DND-41 (cell line): ENCODE data around the gene ZNF668.

Experiments
- ATAC-seq: fragments of 200-7000 bp; cut with Tn5 transposase; 3 replicates; pipeline ENCODE4 v1.9.1; 2021; ENCODE audit warnings: low read depth; ENCODE audit not compliant: insufficient read depth
- DNase-seq: peaks from one replicate; pipeline ENCODE4 v3.0.0-alpha.2; 2020
- H2AFZ ChIP-seq: 2 replicates; pipeline ENCODE4 v1.6.0; 2012; ENCODE audit warnings: low read depth, low read length
- H3K27ac ChIP-seq: 2 replicates; pipeline ENCODE4 v1.5.1; 2012; ENCODE audit warnings: low read length, inconsistent platforms
- H3K27me3 ChIP-seq: fragments of 200-600 bp; sonication (generic); 2 replicates; pipeline ENCODE4 v1.6.0; 2012; ENCODE audit warnings: low read length, mild to moderate bottlenecking, inconsistent platforms; ENCODE audit not compliant: insufficient read depth, poor library complexity
- H3K36me3 ChIP-seq: 2 replicates; pipeline ENCODE4 v1.5.1; 2012; ENCODE audit warnings: low read length, inconsistent platforms; ENCODE audit not compliant: insufficient read depth
- H3K4me1 ChIP-seq: 2 replicates; pipeline ENCODE4 v1.5.1; 2012; ENCODE audit warnings: mild to moderate bottlenecking, low read length; ENCODE audit not compliant: insufficient read depth
- H3K4me2 ChIP-seq: 2 replicates; pipeline ENCODE4 v1.6.0; 2012; ENCODE audit warnings: mild to moderate bottlenecking, moderate library complexity, low read length, inconsistent platforms; ENCODE audit not compliant: insufficient read depth
- H3K4me3 ChIP-seq, 2 experiments: fragments of 200-600 bp in 1 of 2; shearing (Covaris generic) in 1 of 2; 2 replicates each; pipeline ENCODE4 v1.5.1; 2012 to 2016; ENCODE audit warnings: inconsistent platforms in 2 of 2, low read length in 2 of 2, mild to moderate bottlenecking in 2 of 2, low read depth in 1 of 2, moderate library complexity in 1 of 2
- H3K79me2 ChIP-seq: 2 replicates; pipeline ENCODE4 v1.6.0; 2012; ENCODE audit warnings: low read length, inconsistent platforms; ENCODE audit not compliant: insufficient read depth
- H3K9ac ChIP-seq: 2 replicates; pipeline ENCODE4 v1.6.0; 2012; ENCODE audit warnings: low read depth, mild to moderate bottlenecking, inconsistent platforms, low read length, moderate library complexity
- H3K9me3 ChIP-seq: 2 replicates; pipeline ENCODE4 v1.5.1; 2012; ENCODE audit warnings: low read length, moderate library complexity, mild to moderate bottlenecking, inconsistent platforms; ENCODE audit not compliant: insufficient read depth, severe bottlenecking
- H4K20me1 ChIP-seq: 2 replicates; pipeline ENCODE4 v1.6.0; 2012; ENCODE audit warnings: low read length; ENCODE audit not compliant: insufficient read depth
- CTCF ChIP-seq: IDR thresholded peaks from 2 replicates; pipeline ENCODE4 v1.5.1; 2012; ENCODE audit warnings: borderline replicate concordance, low read length, moderate library complexity, mild to moderate bottlenecking; ENCODE audit not compliant: poor library complexity, severe bottlenecking; ENCODE audit errors: extremely low read depth
- EZH2 ChIP-seq: IDR thresholded peaks from 3 replicates; pipeline ENCODE4 v1.6.1; 2012; ENCODE audit warnings: borderline replicate concordance, low read depth, mild to moderate bottlenecking, moderate library complexity, low read length, inconsistent platforms; ENCODE audit not compliant: severe bottlenecking

The ZNF668 gene

GRCh38 chr16:31079342-31079944 lies 5.4 kb upstream of the ZNF668 start:
- H3K4me3 ChIP-seq = no peak overlapping the region
- no peaks in the 10 kb centered on the region for H3K27me3 ChIP-seq
- no peak overlapping the region for H3K4me2 ChIP-seq
- no peak overlapping the region for H2AFZ ChIP-seq
- ATAC-seq (no peak), DNase-seq (no peak)
- H3K4me1 ChIP-seq = peaks cover 26% of the 10 kb centered on the region
- H4K20me1 ChIP-seq = peaks cover 72% of the 10 kb centered on the region
- peaks cover 87% of the 10 kb centered on the region for H3K36me3 ChIP-seq
- peaks cover 78% of the 10 kb centered on the region for H3K79me2 ChIP-seq
- H3K9me3 ChIP-seq = no peaks in the 10 kb centered on the region
- H3K27ac ChIP-seq = no peak overlapping the region
- H3K9ac ChIP-seq = no peak overlapping the region
- TF ChIP-seq CTCF (no peak), EZH2 (no peak)

- H3K4me2 ChIP-seq = no peak overlapping the region
- peaks cover 80% of the 10 kb centered on the region for H3K36me3 ChIP-seq
- no peaks in the 10 kb centered on the region for H3K9me3 ChIP-seq
- ATAC-seq (no peak), DNase-seq (no peak)
- H3K4me1 ChIP-seq = peaks cover 26% of the 10 kb centered on the region
- no peaks in the 10 kb centered on the region for H3K27me3 ChIP-seq
- no peak overlapping the region for H3K9ac ChIP-seq
- TF ChIP-seq EZH2 = no peak
- peaks cover 72% of the 10 kb centered on the region for H4K20me1 ChIP-seq
- no peak overlapping the region for H3K4me3 ChIP-seq
- no peak overlapping the region for H3K27ac ChIP-seq
- peaks cover 80% of the 10 kb centered on the region for H3K79me2 ChIP-seq
- no peak overlapping the region for H2AFZ ChIP-seq
Observed at GRCh38 chr16:31078597-31079341, 4.7 kb upstream of the ZNF668 start.

GRCh38 chr16:31077592-31078396 lies 3.8 kb upstream of the ZNF668 start:
- Histone ChIP-seq H3K27ac (no peak overlapping the region), H3K27me3 (no peaks in the 10 kb centered on the region), H3K79me2 (peaks cover 87% of the 10 kb centered on the region), H3K4me1 (peaks cover 26% of the 10 kb centered on the region), H2AFZ (no peak overlapping the region), H3K36me3 (peaks cover 72% of the 10 kb centered on the region), H3K4me2 (no peak overlapping the region), H4K20me1 (peaks cover 72% of the 10 kb centered on the region), H3K9ac (no peak overlapping the region), H3K4me3 (no peak overlapping the region), H3K9me3 (no peaks in the 10 kb centered on the region)
- no peak for ATAC-seq
- DNase-seq = no peak
- TF ChIP-seq CTCF (peak; percentile 10), EZH2 (no peak)

GRCh38 chr16:31077024-31077423 lies 3.0 kb upstream of the ZNF668 start:
- no peak for DNase-seq
- TF ChIP-seq CTCF (no peak), EZH2 (no peak)
- no peak for ATAC-seq
- Histone ChIP-seq H3K9me3 (no peaks in the 10 kb centered on the region), H3K9ac (no peak overlapping the region), H3K27ac (no peak overlapping the region), H4K20me1 (peaks cover 66% of the 10 kb centered on the region), H3K4me3 (no peak overlapping the region), H3K36me3 (peaks cover 64% of the 10 kb centered on the region), H3K27me3 (no peaks in the 10 kb centered on the region), H3K4me2 (no peak overlapping the region), H3K79me2 (peaks cover 90% of the 10 kb centered on the region), H2AFZ (no peak overlapping the region), H3K4me1 (peaks cover 31% of the 10 kb centered on the region)
